Measurements from ENCODE around the gene TDRD3.

Gene TDRD3

DNA sequence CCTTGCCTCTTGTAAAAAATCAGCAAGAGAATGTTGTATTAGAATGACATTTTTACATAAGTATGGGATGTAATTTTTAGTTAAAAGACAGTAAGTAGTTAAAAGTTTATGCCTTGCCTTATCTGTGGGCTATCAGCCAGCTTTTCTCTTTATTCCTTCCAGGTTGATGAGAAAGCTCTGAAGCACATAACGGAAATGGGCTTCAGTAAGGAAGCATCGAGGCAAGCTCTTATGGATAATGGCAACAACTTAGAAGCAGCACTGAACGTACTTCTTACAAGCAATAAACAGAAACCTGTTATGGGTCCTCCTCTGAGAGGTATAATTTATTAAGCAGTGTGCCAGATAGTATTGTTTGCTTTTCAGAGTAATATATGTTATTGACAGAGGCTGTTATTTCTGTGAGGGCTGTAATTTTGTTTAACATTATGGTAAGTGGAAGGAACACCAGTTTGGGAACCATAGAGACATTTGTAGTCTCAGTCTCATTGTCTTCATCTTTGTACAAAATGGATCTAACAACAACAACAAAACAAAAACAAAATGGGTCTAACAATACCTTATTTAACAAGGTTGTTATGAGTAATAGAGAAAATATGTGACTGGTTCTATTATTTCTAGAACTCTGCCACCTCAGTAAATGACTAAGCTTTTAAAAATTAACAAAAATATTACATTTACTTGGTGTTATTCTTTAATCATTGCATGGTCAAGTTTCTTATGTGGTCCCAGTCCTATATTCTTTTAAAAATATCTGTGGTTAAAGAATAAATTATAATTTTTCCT, 112.8 kb downstream of the TDRD3 start:
- TF ChIP-seq JUND (IDR thresholded peaks at IDR 0.05; ENCODE audit: low read depth) = no peak

DNA sequence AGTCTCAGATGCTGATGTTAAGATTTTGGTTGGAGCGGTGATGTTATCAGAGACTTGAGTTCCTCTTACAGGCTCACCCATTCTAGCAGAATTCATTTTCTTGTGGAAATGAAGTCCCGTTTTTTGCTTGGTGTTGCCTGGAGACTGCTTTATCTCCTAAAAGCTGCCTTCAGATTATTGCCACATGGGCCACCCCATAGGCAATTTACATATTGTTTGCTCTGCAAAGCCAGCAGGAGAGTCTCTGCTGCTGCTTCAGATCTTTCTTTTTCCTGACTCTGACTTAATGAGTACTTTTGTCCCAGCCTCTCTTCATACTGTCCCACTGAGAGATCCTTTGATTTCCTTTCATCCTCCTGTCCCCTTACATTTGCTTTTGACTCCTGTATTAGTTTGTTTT, 114.6 kb downstream of the TDRD3 start:
- DNase-seq (ENCODE audit: low read depth in 1 of 2, low spot score in 1 of 2) = no peak
- TF ChIP-seq JUND (IDR thresholded peaks at IDR 0.05; ENCODE audit: low read depth) = no peak
- in situ Hi-C loops (cut with HindIII; ENCODE audit: low pct_unique_long_range_greater_than_20kb, low sequenced_read_pairs) = no loop called here

More for the DNA sequence above, 112.8 kb downstream of the TDRD3 start:
- in situ Hi-C loops (cut with HindIII; ENCODE audit: low pct_unique_long_range_greater_than_20kb, low sequenced_read_pairs) = no loop called here
- DNase-seq (ENCODE audit: low read depth in 1 of 2, low spot score in 1 of 2) = no peak

DNA sequence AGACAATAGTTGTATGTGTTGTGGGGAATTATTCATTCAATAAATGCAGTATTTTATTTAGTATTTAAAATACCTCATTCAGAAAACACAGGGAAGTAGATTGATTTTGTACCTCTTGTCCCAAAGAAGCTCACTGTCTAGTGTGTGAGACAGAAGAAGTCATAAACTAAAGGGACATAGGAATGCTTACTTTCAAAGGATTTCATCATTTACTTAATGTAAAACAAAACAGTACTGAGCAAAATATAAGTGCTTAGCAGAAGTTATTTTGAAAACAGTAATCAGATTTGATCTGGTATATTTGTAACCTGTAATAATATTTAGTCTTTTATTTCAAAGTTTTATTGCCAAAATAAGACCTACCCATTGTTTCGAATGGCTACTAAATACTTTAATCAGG, 117.9 kb downstream of the TDRD3 start:
- no peak for TF ChIP-seq JUND (IDR thresholded peaks at IDR 0.05; ENCODE audit: low read depth)
- in situ Hi-C loops (cut with HindIII; ENCODE audit: low pct_unique_long_range_greater_than_20kb, low sequenced_read_pairs) = no loop called here

GRCh38 chr13:60519496-60519895, 122.5 kb downstream of the TDRD3 start:
- in situ Hi-C loops (cut with HindIII; ENCODE audit: low pct_unique_long_range_greater_than_20kb, low sequenced_read_pairs) = no loop called here
- DNase-seq (ENCODE audit: low read depth in 1 of 2, low spot score in 1 of 2) = no peak
- no peak for TF ChIP-seq JUND (IDR thresholded peaks at IDR 0.05; ENCODE audit: low read depth)

More for the DNA sequence above, 117.9 kb downstream of the TDRD3 start:
- DNase-seq (ENCODE audit: low read depth in 1 of 2, low spot score in 1 of 2) = no peak

- in situ Hi-C loops (cut with HindIII; ENCODE audit: low pct_unique_long_range_greater_than_20kb, low sequenced_read_pairs) = no loop called here
- TF ChIP-seq JUND (IDR thresholded peaks at IDR 0.05; ENCODE audit: low read depth) = no peak
Observed at GRCh38 chr13:60520902-60521569, 124.0 kb downstream of the TDRD3 start.

DNA sequence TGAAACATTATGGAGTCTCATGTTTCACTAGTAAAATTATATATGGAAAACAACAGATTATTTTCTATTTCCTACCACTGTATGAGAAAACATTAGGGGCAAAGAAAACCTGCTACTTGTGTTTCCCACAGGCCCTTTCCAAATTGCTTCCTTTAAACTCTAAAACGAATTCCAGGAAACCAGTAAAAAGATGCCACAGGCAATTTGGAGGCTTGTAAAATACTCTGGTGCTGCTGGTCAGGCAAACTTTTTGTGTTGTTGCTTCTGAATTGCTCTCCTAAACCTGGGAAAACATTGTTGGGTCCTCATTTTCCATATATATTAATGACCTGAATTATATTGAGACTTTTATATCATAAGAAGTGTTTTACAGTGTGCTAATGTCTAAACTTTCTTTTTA, 141.5 kb downstream of the TDRD3 start:
- in situ Hi-C loops (cut with HindIII; ENCODE audit: low pct_unique_long_range_greater_than_20kb, low sequenced_read_pairs) = no loop called here
- TF ChIP-seq JUND (IDR thresholded peaks at IDR 0.05; ENCODE audit: low read depth) = no peak
- peak in 1 of 2 experiments; percentile 44 for DNase-seq (ENCODE audit: low read depth in 1 of 2, low spot score in 1 of 2)

More at GRCh38 chr13:60520902-60521569, 124.0 kb downstream of the TDRD3 start:
- DNase-seq (ENCODE audit: low read depth in 1 of 2, low spot score in 1 of 2) = no peak

GRCh38 chr13:60540276-60540675, 143.3 kb downstream of the TDRD3 start:
- TF ChIP-seq JUND (IDR thresholded peaks at IDR 0.05; ENCODE audit: low read depth) = no peak
- no peak for DNase-seq (ENCODE audit: low read depth in 1 of 2, low spot score in 1 of 2)
- in situ Hi-C loops (cut with HindIII; ENCODE audit: low pct_unique_long_range_greater_than_20kb, low sequenced_read_pairs) = no loop called here

GRCh38 chr13:60562096-60562780, 165.2 kb downstream of the TDRD3 start:
- no peak for TF ChIP-seq JUND (IDR thresholded peaks at IDR 0.05; ENCODE audit: low read depth)
- DNase-seq (ENCODE audit: low read depth in 1 of 2, low spot score in 1 of 2) = no peak
- in situ Hi-C loops (cut with HindIII; ENCODE audit: low pct_unique_long_range_greater_than_20kb, low sequenced_read_pairs) = no loop called here

- in situ Hi-C loops (cut with HindIII; ENCODE audit: low pct_unique_long_range_greater_than_20kb, low sequenced_read_pairs) = no loop called here
- DNase-seq (ENCODE audit: low read depth in 1 of 2, low spot score in 1 of 2) = no peak
- TF ChIP-seq JUND (IDR thresholded peaks at IDR 0.05; ENCODE audit: low read depth) = no peak
Observed at GRCh38 chr13:60571571-60571970, 174.6 kb downstream of the TDRD3 start.

DNA sequence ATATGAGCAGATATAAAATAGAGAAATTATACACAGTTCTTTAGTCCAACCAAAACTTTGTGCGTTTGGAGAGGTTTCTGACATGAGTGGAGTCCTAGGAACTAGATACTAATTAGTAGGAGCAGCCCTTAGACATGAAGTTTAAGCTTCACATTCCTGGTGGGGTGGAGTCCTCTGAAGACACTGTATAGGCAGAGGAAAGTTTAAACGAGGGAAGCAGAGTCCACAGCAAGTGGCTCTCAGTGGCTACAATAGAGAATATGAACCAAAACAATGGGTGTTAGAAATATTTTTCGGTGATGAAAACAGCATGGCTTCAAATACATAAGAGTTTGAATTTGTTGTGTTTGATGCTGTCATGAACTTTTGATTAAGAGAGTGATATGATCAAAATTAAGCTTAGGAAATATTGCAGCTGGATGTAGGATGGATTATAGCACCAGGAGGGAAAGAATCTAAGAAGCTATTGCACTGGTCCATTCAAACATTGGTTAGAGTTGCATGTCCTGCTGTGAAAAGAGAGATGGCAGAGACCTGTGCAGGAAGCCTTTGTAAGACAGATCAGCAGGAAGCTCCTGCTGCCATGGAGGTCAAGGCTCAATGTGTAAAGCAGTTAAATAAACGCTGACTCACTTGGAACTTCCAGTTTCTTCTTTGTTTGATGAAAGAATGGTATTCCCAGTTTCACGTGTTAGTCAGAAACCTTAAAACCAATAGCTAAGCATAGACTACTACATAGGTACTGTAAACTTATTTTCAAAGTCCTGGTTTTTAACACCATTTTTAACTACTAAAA, 175.2 kb downstream of the TDRD3 start:
- in situ Hi-C loops (cut with HindIII; ENCODE audit: low pct_unique_long_range_greater_than_20kb, low sequenced_read_pairs) = no loop called here
- DNase-seq (ENCODE audit: low read depth in 1 of 2, low spot score in 1 of 2) = peak in 1 of 2 experiments; percentile 2
- TF ChIP-seq JUND (IDR thresholded peaks at IDR 0.05; ENCODE audit: low read depth) = no peak

DNA sequence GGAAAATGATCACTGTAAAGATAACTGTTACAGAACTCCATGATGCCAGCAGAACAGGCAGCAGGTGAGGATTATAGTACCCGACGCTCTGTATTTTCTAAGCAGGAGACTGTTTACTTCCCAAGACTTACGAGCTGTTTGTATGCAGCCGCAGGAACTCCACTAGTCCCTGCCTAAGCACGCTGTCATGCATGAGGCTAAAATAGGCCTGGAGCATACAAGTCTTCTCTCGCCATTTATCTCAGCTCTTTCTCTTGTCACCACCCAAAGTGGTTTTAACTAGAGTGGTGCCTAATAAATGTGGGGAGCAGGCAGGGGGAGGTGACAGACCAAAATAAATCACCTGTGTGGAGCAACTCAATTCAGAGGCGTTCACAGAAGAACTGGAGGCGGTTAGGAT, 175.8 kb downstream of the TDRD3 start:
- TF ChIP-seq JUND (IDR thresholded peaks at IDR 0.05; ENCODE audit: low read depth) = no peak
- in situ Hi-C loops (cut with HindIII; ENCODE audit: low pct_unique_long_range_greater_than_20kb, low sequenced_read_pairs) = no loop called here
- DNase-seq (ENCODE audit: low read depth in 1 of 2, low spot score in 1 of 2) = no peak

GRCh38 chr13:60574735-60575134, 177.7 kb downstream of the TDRD3 start:
- no peak for TF ChIP-seq JUND (IDR thresholded peaks at IDR 0.05; ENCODE audit: low read depth)
- in situ Hi-C loops (cut with HindIII; ENCODE audit: low pct_unique_long_range_greater_than_20kb, low sequenced_read_pairs) = no loop called here
- no peak for DNase-seq (ENCODE audit: low read depth in 1 of 2, low spot score in 1 of 2)

Data from T47D (cell line).